H9 (cell line): Measurements from ENCODE around the gene PLK3. TPM values are rescaled to one million over a fixed set of nuclear protein-coding genes. Genes with fewer than 3 reads are reported as not detected.

Source experiments
- DNase-seq: peaks from one replicate; pipeline ENCODE4 v3.0.0-alpha.2; 2017
- H2AFZ ChIP-seq: one replicate; pipeline ENCODE4 v1.6.1; 2013; ENCODE audit warnings: mild to moderate bottlenecking, low read length, control low read depth, moderate library complexity
- H2AK5ac ChIP-seq: 2 replicates; pipeline ENCODE4 v1.6.1; 2013; ENCODE audit warnings: low read length, control low read depth, mixed read lengths; ENCODE audit not compliant: insufficient read length
- H2BK120ac ChIP-seq: one replicate; pipeline ENCODE4 v1.6.1; 2013; ENCODE audit warnings: low read depth, mild to moderate bottlenecking, low read length, control low read depth, inconsistent platforms; ENCODE audit not compliant: poor library complexity, severe bottlenecking
- H2BK12ac ChIP-seq: 2 replicates; pipeline ENCODE4 v1.6.1; 2013; ENCODE audit warnings: low read length, control low read depth, mixed read lengths, low read depth; ENCODE audit not compliant: insufficient read length
- H2BK15ac ChIP-seq: 2 replicates; pipeline ENCODE4 v1.6.1; 2013; ENCODE audit warnings: low read depth, low read length, control low read depth
- H2BK20ac ChIP-seq: one replicate; pipeline ENCODE4 v1.6.1; 2013; ENCODE audit warnings: low read depth, mild to moderate bottlenecking, low read length, control low read depth, inconsistent platforms; ENCODE audit not compliant: poor library complexity, severe bottlenecking
- H2BK5ac ChIP-seq: 2 replicates; pipeline ENCODE4 v1.6.1; 2013; ENCODE audit warnings: low read length, control low read depth, mixed read lengths; ENCODE audit not compliant: insufficient read length
- H3K14ac ChIP-seq: 2 replicates; pipeline ENCODE4 v1.6.1; 2013; ENCODE audit warnings: low read length, control low read depth; ENCODE audit not compliant: insufficient read depth
- H3K18ac ChIP-seq: 2 replicates; pipeline ENCODE4 v1.6.1; 2013; ENCODE audit warnings: low read depth, mild to moderate bottlenecking, mixed read lengths, low read length, control low read depth; ENCODE audit not compliant: insufficient read length
- H3K23ac ChIP-seq: 2 replicates; pipeline ENCODE4 v1.6.1; 2013; ENCODE audit warnings: low read length, control low read depth, mixed read lengths, low read depth; ENCODE audit not compliant: insufficient read length
- H3K23me2 ChIP-seq: 2 replicates; pipeline ENCODE4 v1.6.1; 2013; ENCODE audit warnings: low read depth, mild to moderate bottlenecking, mixed read lengths, low read length, control low read depth; ENCODE audit not compliant: insufficient read length, poor library complexity, severe bottlenecking
- H3K27ac ChIP-seq: 2 replicates; pipeline ENCODE4 v1.5.1; 2013; ENCODE audit warnings: low read length, control low read depth, mixed read lengths, low read depth; ENCODE audit not compliant: insufficient read length
- H3K27me3 ChIP-seq: 2 replicates; pipeline ENCODE4 v1.6.1; 2013; ENCODE audit warnings: low read length, control low read depth, inconsistent platforms; ENCODE audit not compliant: insufficient read depth
- H3K4ac ChIP-seq: 2 replicates; pipeline ENCODE4 v1.6.1; 2013; ENCODE audit warnings: low read depth, mild to moderate bottlenecking, control low read depth, inconsistent platforms, low read length, moderate library complexity
- H3K4me1 ChIP-seq: 2 replicates; pipeline ENCODE4 v1.6.1; 2013; ENCODE audit warnings: low read length, control low read depth, inconsistent platforms; ENCODE audit not compliant: insufficient read depth
- H3K4me2 ChIP-seq: 2 replicates; pipeline ENCODE4 v1.6.1; 2013; ENCODE audit warnings: low read length, control low read depth, mixed read lengths; ENCODE audit not compliant: insufficient read length, insufficient read depth
- H3K56ac ChIP-seq: 2 replicates; pipeline ENCODE4 v1.6.1; 2013; ENCODE audit warnings: low read depth, mild to moderate bottlenecking, mixed read lengths, low read length, control low read depth; ENCODE audit not compliant: insufficient read length
- H3K79me1 ChIP-seq: 2 replicates; pipeline ENCODE4 v1.6.1; 2013; ENCODE audit warnings: low read depth, mild to moderate bottlenecking, moderate library complexity, low read length, control low read depth, inconsistent platforms; ENCODE audit not compliant: insufficient read depth, poor library complexity, severe bottlenecking
- H3K79me2 ChIP-seq: 2 replicates; pipeline ENCODE4 v1.6.1; 2013; ENCODE audit warnings: low read length, control low read depth, inconsistent platforms; ENCODE audit not compliant: insufficient read depth
- H3K9ac ChIP-seq: 2 replicates; pipeline ENCODE4 v1.6.1; 2013; ENCODE audit warnings: low read length, control low read depth, mixed read lengths; ENCODE audit not compliant: insufficient read length; ENCODE audit errors: extremely low read depth
- H3K9me3 ChIP-seq: one replicate; pipeline ENCODE4 v1.6.1; 2013; ENCODE audit warnings: low read depth, low read length, inconsistent platforms; ENCODE audit not compliant: control insufficient read depth
- H3T11ph ChIP-seq: one replicate; pipeline ENCODE4 v1.6.1; 2013; ENCODE audit warnings: mild to moderate bottlenecking, low read length, control low read depth, inconsistent platforms
- H4K20me1 ChIP-seq: one replicate; pipeline ENCODE4 v1.6.1; 2013; ENCODE audit not compliant: control insufficient read depth, insufficient read length, insufficient read depth
- H4K5ac ChIP-seq: 2 replicates; pipeline ENCODE4 v1.6.1; 2013; ENCODE audit warnings: low read depth, mild to moderate bottlenecking, mixed read lengths, low read length, control low read depth; ENCODE audit not compliant: insufficient read length
- H4K8ac ChIP-seq: replicated peaks from 2 replicates; pipeline ENCODE4 v1.6.1; 2013; ENCODE audit warnings: low read length, control low read depth, mixed read lengths, low read depth; ENCODE audit not compliant: insufficient read length
- H4K91ac ChIP-seq: 2 replicates; pipeline ENCODE4 v1.6.1; 2013; ENCODE audit warnings: low read depth, mild to moderate bottlenecking, moderate library complexity, mixed read lengths, low read length, control low read depth; ENCODE audit not compliant: insufficient read length
- H3K27ac Mint-ChIP-seq, 3 experiments: 2 replicates in 2 of 3; 3 replicates in 1 of 3; pipeline ENCODE4 v1.8.0; 2020 to 2021; ENCODE audit warnings: mixed read lengths in 3 of 3, mild to moderate bottlenecking in 1 of 3, moderate library complexity in 1 of 3
- H3K27me3 Mint-ChIP-seq: 2 replicates; pipeline ENCODE4 v1.8.0; 2021; ENCODE audit warnings: low read depth, mild to moderate bottlenecking, moderate library complexity, mixed read lengths
- H3K36me3 Mint-ChIP-seq, 3 experiments: 2 replicates in 2 of 3; 3 replicates in 1 of 3; pipeline ENCODE4 v1.8.0; 2020 to 2021; ENCODE audit warnings: low read depth in 3 of 3, mixed read lengths in 3 of 3; ENCODE audit not compliant: insufficient read depth in 1 of 3
- H3K4me1 Mint-ChIP-seq, 2 experiments: 2 replicates each; pipeline ENCODE4 v1.8.0; 2020; ENCODE audit warnings: mixed read lengths in 2 of 2
- H3K4me3 Mint-ChIP-seq, 2 experiments: 2 replicates in 1 of 2; 3 replicates in 1 of 2; pipeline ENCODE4 v1.8.0; 2020 to 2021; ENCODE audit warnings: mild to moderate bottlenecking in 2 of 2, mixed read lengths in 2 of 2, moderate library complexity in 1 of 2
- H3K9me3 Mint-ChIP-seq, 2 experiments: 2 replicates in 1 of 2; 3 replicates in 1 of 2; pipeline ENCODE4 v1.8.0; 2020; ENCODE audit warnings: mild to moderate bottlenecking in 2 of 2, mixed read lengths in 2 of 2, moderate library complexity in 1 of 2
- CTCF ChIP-seq: fragments of 200-600 bp; sonication (generic); conservative IDR thresholded peaks from 3 replicates; pipeline ENCODE4 v1.8.0; 2021; ENCODE audit warnings: antibody characterized with exemption, mild to moderate bottlenecking
- WGBS: extraction: QIAGEN DNeasy Blood & Tissue Kit; methylation state at CpG from one replicate; pipeline ENCODE4 v1.1.7; 2013; ENCODE audit warnings: missing lambda C conversion rate, low lambda C conversion rate, mixed read lengths; ENCODE audit not compliant: insufficient read length; ENCODE audit errors: extremely low coverage; 5-methylcytosine and 5-hydroxymethylcytosine counted together
- total RNA-seq: library from RNA; stranded (reverse); gene quantifications from 2 replicates; pipeline ENCODE4 v1.2.1, GENCODE V29; 2021

Gene PLK3
- total RNA-seq, 1 experiment from 2014 or later, result 14.7 TPM

DNA sequence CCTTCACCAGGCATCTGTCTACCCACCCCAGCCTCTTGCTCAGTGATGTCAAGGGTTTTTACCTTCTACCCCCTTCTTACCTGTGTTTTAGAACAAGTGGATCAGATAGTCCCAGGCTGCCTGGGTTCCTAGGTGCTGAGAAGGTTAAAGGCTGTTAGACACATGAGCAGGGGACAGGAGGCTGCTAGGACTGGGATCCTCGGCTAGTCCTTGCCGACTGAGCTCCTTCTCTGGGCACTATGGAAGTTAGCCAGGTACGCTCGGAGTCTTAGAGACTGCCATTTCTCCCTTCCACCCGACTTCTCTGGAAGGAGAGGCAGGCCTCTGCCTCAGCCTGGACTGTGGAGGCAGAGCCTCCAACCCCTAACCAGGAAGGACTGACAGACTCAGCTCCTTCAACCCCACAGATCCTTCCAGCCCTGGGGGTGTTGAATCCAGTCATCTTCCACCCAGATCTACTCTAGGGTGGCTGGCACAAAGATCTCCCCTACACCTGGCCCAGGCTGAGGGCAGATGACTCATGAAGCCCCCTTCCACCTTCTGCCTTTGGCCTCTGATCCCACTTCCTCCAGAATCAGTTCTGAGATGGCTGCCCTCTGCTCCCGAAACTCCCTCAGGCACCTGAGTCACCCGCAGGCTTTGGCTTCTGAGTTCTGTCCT is 6.7 kb downstream of the PLK3 start, which contains the start of gene DYNLT4:
TSS of gene DYNLT4 (minus strand) at position 648 of the 660 bp plus-strand sequence. CDS start 683 bp downstream, outside the sequence.
- no peaks in the 10 kb centered on the region for H3K9me3 Mint-ChIP-seq
- peaks cover 3 to 40% (median 26%) of the 10 kb centered on the region in 3 experiments for H3K36me3 Mint-ChIP-seq
- WGBS, result no CpG with 5 or more reads among the region's 7 CpGs
- Histone ChIP-seq H3K27me3 (no peaks in the 10 kb centered on the region), H4K8ac (peak within 1 kb of the TSS; percentile 17), H2BK15ac (no peak within 1 kb of the TSS), H3K56ac (no peak within 1 kb of the TSS), H3K4me2 (peak within 1 kb of the TSS; percentile 29), H2AFZ (no peak within 1 kb of the TSS), H3K4me1 (peaks cover 10% of the 10 kb centered on the region; the same call in 1 of the 2 replicates), H3K27ac (peak within 1 kb of the TSS; percentile 85), H2AK5ac (peak within 1 kb of the TSS; percentile 7), H2BK12ac (peak within 1 kb of the TSS; percentile 78), H3T11ph (peak within 1 kb of the TSS; percentile 78), H4K20me1 (no peaks in the 10 kb centered on the region), H4K91ac (peak within 1 kb of the TSS; percentile 96), H2BK120ac (peak within 1 kb of the TSS; percentile 82), H3K14ac (peak within 1 kb of the TSS; percentile 89), H3K23me2 (peaks cover 3% of the 10 kb centered on the region), H3K18ac (peak within 1 kb of the TSS; percentile 92), H2BK20ac (no peak within 1 kb of the TSS), H3K9ac (peak within 1 kb of the TSS; percentile 51), H3K79me2 (no peaks in the 10 kb centered on the region), H4K5ac (peak within 1 kb of the TSS; percentile 35), H3K9me3 (no peaks in the 10 kb centered on the region), H3K4ac (peak within 1 kb of the TSS; percentile 86), H3K23ac (no peak within 1 kb of the TSS), H3K79me1 (no peaks in the 10 kb centered on the region), H2BK5ac (peak within 1 kb of the TSS; percentile 47)
- H3K4me1 Mint-ChIP-seq, result peaks cover 35 to 36% of the 10 kb centered on the region in 2 experiments
- peak within 1 kb of the TSS; percentile 21 to 58; a peak in 4 of 5 replicates for H3K4me3 Mint-ChIP-seq
- H3K27ac Mint-ChIP-seq, result peak within 1 kb of the TSS; percentile 95 to 100 (median 96)
- no peak for DNase-seq
- no peak for TF ChIP-seq CTCF
- H3K27me3 Mint-ChIP-seq, result no peaks in the 10 kb centered on the region; the same call in 1 of the 2 replicates
